Activated T-cell treated with anti-CD3 and anti-CD28 coated beads for 1 hour (primary cell): ENCODE data around the gene XPO6.

ENCODE experiments used
- DNase-seq: peaks from one replicate; pipeline ENCODE4 v3.0.0-alpha.2; 2020; ENCODE audit warnings: low read depth

The XPO6 gene

GRCh38 chr16:28210264-28210663 lies 1.5 kb downstream of the XPO6 start:
- DNase-seq, result no peak

- DNase-seq, result no peak
Measured at GRCh38 chr16:28208824-28209223, 2.9 kb downstream of the XPO6 start.

GRCh38 chr16:28208131-28208530 lies 3.6 kb downstream of the XPO6 start:
- DNase-seq, result no peak

GRCh38 chr16:28207399-28207798 lies 4.4 kb downstream of the XPO6 start:
- DNase-seq, result no peak

DNA sequence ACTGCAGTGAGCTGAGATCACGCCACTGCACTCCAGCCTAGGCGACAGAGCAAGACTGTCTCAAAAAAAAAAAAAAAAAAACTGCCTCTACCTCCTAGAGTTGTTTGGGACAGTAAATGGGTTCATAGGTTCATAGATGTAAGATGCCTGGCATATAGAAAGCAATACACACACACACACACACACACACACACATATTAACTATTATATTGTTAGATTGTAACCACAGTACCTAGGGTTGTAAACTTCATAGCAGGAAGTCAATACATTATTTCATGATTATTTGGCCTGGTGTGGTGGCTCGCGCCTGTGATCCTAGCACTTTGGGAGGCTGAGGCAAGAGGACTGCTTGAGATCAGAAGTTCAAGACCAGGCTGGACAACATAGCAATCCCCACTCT lies 5.8 kb downstream of the XPO6 start:
- DNase-seq, result no peak

- DNase-seq, result no peak
Measured at GRCh38 chr16:28205117-28205899, 6.5 kb downstream of the XPO6 start.

- no peak for DNase-seq
Measured at GRCh38 chr16:28204622-28205021, 7.1 kb downstream of the XPO6 start.

GRCh38 chr16:28204204-28204603 lies 7.6 kb downstream of the XPO6 start:
- no peak for DNase-seq

GRCh38 chr16:28202147-28202746 lies 9.5 kb downstream of the XPO6 start:
- no peak for DNase-seq

GRCh38 chr16:28200661-28201060 lies 11.1 kb downstream of the XPO6 start:
- no peak for DNase-seq

- DNase-seq, result no peak
Measured at GRCh38 chr16:28196387-28196987, 15.3 kb downstream of the XPO6 start.

GRCh38 chr16:28195859-28196258 lies 15.9 kb downstream of the XPO6 start:
- DNase-seq, result no peak

DNA sequence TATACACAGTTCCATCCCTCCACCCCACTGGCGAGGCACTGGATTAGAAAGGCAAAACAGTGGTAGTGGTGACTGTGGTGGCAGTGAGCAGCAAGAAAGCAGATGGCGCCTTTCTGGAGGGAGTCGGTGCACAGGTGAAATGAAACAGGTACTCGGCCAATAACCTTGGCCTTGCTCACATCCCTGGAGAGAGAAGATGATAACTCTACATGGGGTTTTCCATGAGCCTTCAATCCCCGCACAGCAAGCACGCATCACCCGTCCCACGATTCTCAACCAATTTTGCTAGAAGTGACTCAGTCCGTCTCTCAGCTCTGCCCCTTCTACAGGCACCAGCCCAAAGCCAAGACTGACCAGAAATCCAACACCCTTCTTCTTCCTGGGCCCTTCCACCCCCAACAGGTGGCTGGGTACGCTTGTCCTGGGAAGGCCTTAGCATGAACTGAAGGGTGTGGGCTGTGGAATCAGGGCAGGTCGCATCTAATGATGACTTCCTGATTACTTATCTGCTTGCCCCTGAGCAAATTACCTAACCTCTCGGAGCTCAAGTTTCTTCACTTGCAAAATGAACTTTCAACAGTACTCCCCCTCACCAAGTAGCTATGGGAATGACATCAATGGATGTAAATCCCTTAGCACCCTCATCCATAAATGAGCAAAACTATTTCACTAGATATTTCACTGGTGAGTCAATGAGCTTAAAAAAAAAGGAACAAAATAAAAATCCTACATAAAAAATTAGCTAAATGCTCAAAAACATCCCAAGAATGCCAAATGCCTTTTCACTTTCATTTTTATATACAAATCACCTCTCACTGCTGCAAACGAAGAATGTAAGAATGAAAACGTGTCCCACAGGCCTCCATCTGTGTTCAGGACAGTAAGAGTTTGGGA lies 18.0 kb downstream of the XPO6 start:
- no peak for DNase-seq

DNA sequence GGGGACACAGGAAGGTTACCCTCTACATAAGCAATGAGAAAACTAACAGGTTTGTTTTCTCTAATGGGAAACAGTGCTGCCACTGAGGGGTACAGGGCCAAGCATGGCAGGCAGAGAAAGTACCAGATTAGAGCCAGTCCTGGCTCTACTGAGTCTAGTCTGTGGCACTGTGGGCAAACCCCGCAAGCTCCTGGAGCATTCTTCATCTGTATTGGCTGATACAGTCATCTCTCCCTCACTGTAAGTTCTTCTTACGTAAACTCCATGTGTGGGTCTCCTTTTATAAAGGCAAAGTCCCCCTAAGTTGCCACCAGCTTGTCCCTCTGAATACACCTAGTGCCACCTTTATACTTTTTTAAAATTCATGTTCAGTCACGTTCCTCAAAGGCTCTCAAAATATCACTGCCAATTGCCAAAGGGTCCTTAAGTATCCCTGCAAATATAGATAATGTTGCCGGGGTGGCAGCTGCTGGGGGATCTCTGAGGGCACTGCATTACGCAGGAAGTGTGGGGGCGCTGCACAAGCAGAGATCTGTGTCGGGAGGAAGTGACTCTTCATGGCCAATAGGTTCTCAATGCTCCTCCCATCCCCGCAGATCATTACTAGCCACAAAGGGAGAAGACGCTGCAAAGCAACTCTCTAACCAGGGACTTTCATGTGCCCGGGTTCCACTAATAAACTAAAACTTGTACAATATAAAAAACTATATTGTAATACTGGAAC lies 18.8 kb downstream of the XPO6 start:
- DNase-seq, result peak; percentile 60

DNA sequence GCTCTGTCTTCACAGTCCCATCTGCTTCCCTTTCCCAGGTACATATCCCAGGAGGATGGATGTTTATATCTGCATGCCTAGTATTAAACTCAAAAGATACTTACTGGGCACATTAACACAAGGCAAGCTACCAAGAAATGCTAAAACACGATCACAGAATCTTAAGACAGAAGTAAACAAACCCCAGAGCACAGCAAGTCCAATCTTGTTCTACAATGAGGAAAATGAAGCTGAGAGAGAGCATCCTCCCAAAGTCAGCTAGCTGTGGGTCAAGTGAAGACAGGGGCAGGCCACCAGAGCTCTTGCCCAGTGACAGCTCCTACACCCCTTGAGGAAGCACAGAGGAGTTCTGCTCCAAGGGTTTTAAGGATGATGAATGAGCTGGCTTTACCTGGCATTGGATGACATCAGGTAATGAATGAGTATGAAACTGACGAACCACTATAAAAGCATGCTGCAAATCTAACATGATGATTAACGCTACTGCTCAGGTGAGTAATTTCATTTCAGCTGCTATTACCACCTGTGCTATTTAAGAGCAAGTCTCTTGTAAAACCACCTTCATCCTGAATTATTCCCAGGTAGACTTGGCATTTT lies 20.3 kb downstream of the XPO6 start:
- no peak for DNase-seq

DNA sequence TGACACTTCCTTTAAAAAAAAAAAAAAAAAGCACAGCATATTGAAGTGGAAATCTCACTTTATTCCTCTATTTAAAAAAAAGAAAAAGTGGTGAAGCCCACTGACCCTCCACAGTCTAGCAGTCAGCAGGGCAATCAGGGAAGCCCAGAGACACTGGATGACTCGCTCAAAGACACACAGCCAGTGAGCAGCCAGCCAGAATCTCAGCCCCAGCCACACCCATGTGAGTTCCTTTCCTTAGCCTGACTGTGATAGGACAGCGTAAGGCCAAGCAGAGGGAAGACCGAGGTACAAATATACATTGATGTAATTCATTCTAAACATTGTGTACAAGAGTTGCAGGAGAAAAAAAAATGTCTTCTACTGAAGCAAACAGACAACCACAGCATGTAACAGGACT lies 22.5 kb downstream of the XPO6 start:
- no peak for DNase-seq

GRCh38 chr16:28188085-28188916 lies 23.5 kb downstream of the XPO6 start:
- DNase-seq, result no peak

DNA sequence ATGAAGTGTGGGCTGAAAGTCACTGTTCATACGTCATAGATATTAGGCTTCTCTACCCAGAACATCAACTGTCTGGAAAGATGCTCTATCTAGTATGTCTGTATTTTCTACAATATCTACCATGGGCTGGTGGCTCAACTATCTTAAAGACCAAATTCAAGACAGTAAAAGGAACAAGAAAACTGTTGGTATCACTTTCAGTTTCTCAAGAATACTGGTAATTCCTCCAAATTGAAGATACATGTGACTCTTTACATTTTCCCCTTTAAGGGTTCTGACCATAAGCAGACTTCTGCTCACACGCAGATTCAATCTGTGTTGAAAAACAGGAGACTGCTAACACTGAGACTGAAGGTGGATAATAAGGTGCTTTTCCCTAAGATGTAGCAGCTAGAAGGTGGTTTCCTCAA lies 24.2 kb downstream of the XPO6 start:
- DNase-seq, result no peak

GRCh38 chr16:28186752-28187151 lies 25.0 kb downstream of the XPO6 start:
- no peak for DNase-seq

DNA sequence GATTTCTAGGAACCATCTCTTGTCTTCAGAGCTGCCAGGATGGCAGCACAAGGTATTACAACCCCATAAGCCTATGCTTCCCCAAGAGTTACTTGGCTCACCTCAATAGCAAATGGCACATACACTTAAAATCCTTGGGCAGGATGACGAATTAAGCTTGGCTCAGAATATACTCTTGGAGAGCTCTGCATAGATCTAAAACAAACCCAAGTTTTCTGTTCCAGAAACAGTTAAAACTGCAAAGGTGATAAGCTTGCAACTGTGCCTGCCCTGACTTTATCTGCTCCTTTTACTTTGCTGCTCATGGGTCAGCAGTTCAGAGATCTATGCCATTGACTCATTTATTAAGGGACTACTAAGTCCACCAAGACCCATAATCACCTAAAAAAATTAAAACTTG lies 26.1 kb downstream of the XPO6 start:
- DNase-seq, result no peak
